ENCODE data around the gene MRPS2. TPM values are rescaled to one million over a fixed set of nuclear protein-coding genes. Genes with fewer than 3 reads are reported as not detected.

Gene MRPS2
- total RNA-seq, 4 donors from 2014 or later: 9.7 to 28.2 (median 20.1) TPM

- no peaks in the 10 kb centered on the region for H3K27me3 ChIP-seq
- intact Hi-C loops (cut with DNase I; ENCODE audit: low total_unique reads): no loop called here
- H3K27ac ChIP-seq: no peak overlapping the region
- DNase-seq: no peak
- H3K4me3 ChIP-seq: no peak overlapping the region
- H3K9me3 ChIP-seq: no peaks in the 10 kb centered on the region
- TF ChIP-seq POLR2A (IDR thresholded peaks at IDR 0.05): no peak
- no peak for TF ChIP-seq CTCF (IDR thresholded peaks at IDR 0.05)
- H3K4me1 ChIP-seq: no peaks in the 10 kb centered on the region
- no peaks in the 10 kb centered on the region for H3K36me3 ChIP-seq
These were observed 51.7 kb downstream of the MRPS2 start for GRCh38 chr9:135552021-135552697.

GRCh38 chr9:135552698-135553171 lies 52.3 kb downstream of the MRPS2 start:
- Histone ChIP-seq H3K27ac (no peak overlapping the region), H3K9me3 (no peaks in the 10 kb centered on the region), H3K4me3 (no peak overlapping the region), H3K4me1 (no peaks in the 10 kb centered on the region), H3K27me3 (no peaks in the 10 kb centered on the region), H3K36me3 (no peaks in the 10 kb centered on the region)
- intact Hi-C loops (cut with DNase I; ENCODE audit: low total_unique reads): no loop called here
- TF ChIP-seq POLR2A (IDR thresholded peaks at IDR 0.05): no peak
- no peak for TF ChIP-seq CTCF (IDR thresholded peaks at IDR 0.05)
- no peak for DNase-seq

Other genes starting within 250 kb of the MRPS2 start
- 10 to 100 TPM in 2 of 4 donors, 1 to 10 TPM in 2; 3.6 to 16.4 (median 10.6) TPM for gene PPP1R26, start 20.9 kb upstream of the MRPS2 start, total RNA-seq
- 1 to 10 TPM in 1 of 4 donors, not detected in 3; 2.2 TPM for gene LCN1, start 20.8 kb downstream of the MRPS2 start, total RNA-seq
- not detected for gene OBP2A, start 45.4 kb downstream of the MRPS2 start, total RNA-seq
- gene PAEP, start 61.1 kb downstream of the MRPS2 start, total RNA-seq: not detected
- gene GLT6D1, start 138.9 kb downstream of the MRPS2 start, total RNA-seq: not detected
- not detected for gene LCN9, start 162.6 kb downstream of the MRPS2 start, total RNA-seq
- gene SOHLH1, start 198.8 kb downstream of the MRPS2 start, total RNA-seq: not detected
- gene KCNT1, start 201.5 kb downstream of the MRPS2 start, total RNA-seq: under 1 TPM in 2 of 4 donors, not detected in 2; 0.28 to 0.52 TPM